GM12875 (cell line): ENCODE measurements around the gene IQCE.

ENCODE experiments used
- H3K4me3 ChIP-seq: one replicate; pipeline ENCODE4 v1.5.1; 2011; ENCODE audit warnings: low read depth, low read length, control low read depth
- CTCF ChIP-seq: IDR thresholded peaks from 2 replicates; pipeline ENCODE4 v1.5.1; 2011; ENCODE audit warnings: low read depth, mild to moderate bottlenecking, control low read depth, inconsistent platforms, low read length, moderate library complexity, borderline replicate concordance; ENCODE audit not compliant: insufficient read depth

Gene IQCE

GRCh38 chr7:2567679-2568278, 9.0 kb downstream of the IQCE start:
- TF ChIP-seq CTCF = peak; percentile 45
- H3K4me3 ChIP-seq = no peak overlapping the region

GRCh38 chr7:2568521-2569223, 9.9 kb downstream of the IQCE start:
- TF ChIP-seq CTCF = no peak
- H3K4me3 ChIP-seq = no peak overlapping the region

DNA sequence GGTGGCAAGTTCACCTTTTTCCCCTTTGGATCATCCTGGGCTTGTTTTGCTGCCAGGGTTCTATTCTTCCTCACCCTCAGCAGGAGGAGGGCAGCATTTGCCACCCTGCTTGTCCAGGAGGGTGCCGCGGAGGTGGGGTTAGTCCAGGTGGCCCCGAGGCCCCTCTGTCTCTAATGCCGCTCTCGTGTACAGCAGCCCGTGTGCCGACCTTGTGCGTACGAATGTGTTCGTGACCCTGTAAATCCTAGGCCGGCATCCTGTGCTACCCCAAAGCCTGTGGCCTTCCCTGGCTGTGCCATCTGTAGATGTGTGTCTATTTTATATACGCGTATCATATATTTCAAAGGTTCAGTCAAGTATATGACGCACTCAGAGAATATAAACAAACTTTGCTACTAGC, 10.6 kb downstream of the IQCE start:
- no peak overlapping the region for H3K4me3 ChIP-seq

GRCh38 chr7:2570021-2570420, 11.2 kb downstream of the IQCE start:
- H3K4me3 ChIP-seq = no peak overlapping the region
- TF ChIP-seq CTCF = no peak

More for the DNA sequence above, 10.6 kb downstream of the IQCE start:
- TF ChIP-seq CTCF = no peak

GRCh38 chr7:2571409-2571808, 12.6 kb downstream of the IQCE start:
- no peak overlapping the region for H3K4me3 ChIP-seq
- no peak for TF ChIP-seq CTCF

DNA sequence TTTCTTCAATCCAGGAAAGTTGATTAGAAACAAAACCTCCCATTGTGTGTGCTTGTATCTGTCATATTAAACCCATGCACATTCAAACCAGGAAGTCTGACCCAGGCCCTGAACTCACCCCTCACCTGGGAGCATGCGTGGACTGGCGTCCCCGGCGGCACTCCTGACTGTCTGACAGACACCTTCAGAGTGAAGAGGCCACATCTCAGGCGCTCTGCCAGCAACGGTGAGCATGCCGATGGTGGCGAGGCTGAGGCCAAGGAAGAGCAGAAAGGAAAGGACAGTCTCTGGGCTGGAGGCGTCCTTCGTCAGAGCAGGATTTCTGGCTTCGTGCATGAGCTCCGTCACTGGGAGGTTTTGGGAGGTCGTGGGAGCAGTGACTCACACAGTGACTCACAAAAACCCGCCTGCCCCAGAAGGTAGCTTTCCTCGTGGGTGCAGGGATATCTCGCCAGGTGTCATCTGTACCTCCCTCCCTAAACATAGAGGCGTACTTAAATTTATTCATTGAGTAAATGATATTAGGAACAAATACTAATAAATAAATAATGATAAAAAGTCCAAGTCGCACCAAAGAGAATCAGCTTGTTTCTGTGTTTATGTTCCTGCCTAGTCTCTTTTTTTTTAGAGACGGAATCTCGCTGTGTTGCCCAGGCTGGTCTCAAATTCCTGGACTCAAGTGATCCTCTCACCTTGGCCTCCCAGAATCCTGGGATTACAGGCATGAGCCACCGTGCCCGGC, 13.5 kb downstream of the IQCE start:
- TF ChIP-seq CTCF = no peak
- no peak overlapping the region for H3K4me3 ChIP-seq
